Endodermal cell (in vitro differentiated cells): Measurements from ENCODE around the gene EDN2. TPM values are rescaled to one million over a fixed set of nuclear protein-coding genes. Genes with fewer than 3 reads are reported as not detected.

Experiments used
- DNase-seq: peaks from one replicate; pipeline ENCODE4 v3.0.0-alpha.2; 2017
- H3K27ac ChIP-seq: 2 replicates; pipeline ENCODE4 v1.5.1; 2013; ENCODE audit warnings: mild to moderate bottlenecking, low read depth, low read length, moderate library complexity
- H3K27me3 ChIP-seq: 2 replicates; pipeline ENCODE4 v1.6.1; 2013; ENCODE audit warnings: mild to moderate bottlenecking, low read length, moderate library complexity; ENCODE audit not compliant: insufficient read depth, control insufficient read depth, poor library complexity, severe bottlenecking
- H3K36me3 ChIP-seq: 2 replicates; pipeline ENCODE4 v1.7.0; 2013; ENCODE audit warnings: mild to moderate bottlenecking, low read length, moderate library complexity; ENCODE audit not compliant: control insufficient read depth, insufficient read depth
- H3K4me1 ChIP-seq: one replicate; pipeline ENCODE4 v1.7.0; 2013; ENCODE audit warnings: low read length; ENCODE audit not compliant: control insufficient read depth, insufficient read depth
- H3K4me3 ChIP-seq: 2 replicates; pipeline ENCODE4 v1.5.1; 2013; ENCODE audit warnings: mild to moderate bottlenecking, low read length, moderate library complexity
- H3K9ac ChIP-seq: 2 replicates; pipeline ENCODE4 v1.6.1; 2013; ENCODE audit warnings: mild to moderate bottlenecking, low read length, moderate library complexity; ENCODE audit not compliant: poor library complexity, severe bottlenecking; ENCODE audit errors: extremely low read depth
- H3K9me3 ChIP-seq: 2 replicates; pipeline ENCODE4 v1.6.1; 2013; ENCODE audit warnings: mild to moderate bottlenecking, low read length, moderate library complexity; ENCODE audit not compliant: control insufficient read depth
- H3K27ac Mint-ChIP-seq: 2 replicates; pipeline ENCODE4 v1.8.0; 2020; ENCODE audit warnings: mixed read lengths
- H3K27me3 Mint-ChIP-seq: 2 replicates; pipeline ENCODE4 v1.8.0; 2021; ENCODE audit warnings: mild to moderate bottlenecking, mixed read lengths; ENCODE audit not compliant: insufficient read depth
- H3K36me3 Mint-ChIP-seq: 2 replicates; pipeline ENCODE4 v1.8.0; 2020; ENCODE audit warnings: low read depth, mixed read lengths
- H3K4me1 Mint-ChIP-seq: 2 replicates; pipeline ENCODE4 v1.8.0; 2020; ENCODE audit warnings: mixed read lengths
- H3K4me3 Mint-ChIP-seq: 2 replicates; pipeline ENCODE4 v1.8.0; 2020; ENCODE audit warnings: mild to moderate bottlenecking, moderate library complexity, mixed read lengths
- H3K9me3 Mint-ChIP-seq: 2 replicates; pipeline ENCODE4 v1.8.0; 2020; ENCODE audit warnings: mild to moderate bottlenecking, mixed read lengths
- CTCF ChIP-seq: fragments of 200-600 bp; sonication (generic); conservative IDR thresholded peaks from 2 replicates; pipeline ENCODE4 v1.5.0; 2021; ENCODE audit warnings: antibody characterized with exemption, mild to moderate bottlenecking
- WGBS, 2 experiments: methylation state at CpG; one replicate each; pipeline versions ENCODE4 v1.1.5 to v1.1.7; 2013; ENCODE audit warnings: missing lambda C conversion rate in 2 of 2, mixed read lengths in 1 of 2; ENCODE audit not compliant: insufficient coverage in 1 of 2, insufficient read length in 1 of 2; 5-methylcytosine and 5-hydroxymethylcytosine counted together
- total RNA-seq, 2 donors: library from RNA; stranded (reverse); fragmentation: NEBNext Ultra II Directional in 1 of 2; extraction: Animal tissue kit (Norgen Biotek cat#: 25700) in 1 of 2; gene quantifications; 2 replicates in 1 of 2; 3 replicates in 1 of 2; pipeline ENCODE4 v1.2.1, GENCODE V29; 2021

The EDN2 gene
- total RNA-seq, 2 donors from 2014 or later, result not detected

- Mint-ChIP-seq H3K27ac (no peak overlapping the region), H3K27me3 (no peaks in the 10 kb centered on the region), H3K9me3 (no peaks in the 10 kb centered on the region), H3K36me3 (no peaks in the 10 kb centered on the region), H3K4me3 (no peak overlapping the region), H3K4me1 (no peaks in the 10 kb centered on the region)
- Histone ChIP-seq H3K27ac (no peak overlapping the region), H3K27me3 (no peaks in the 10 kb centered on the region), H3K9me3 (no peaks in the 10 kb centered on the region), H3K4me3 (no peak overlapping the region), H3K36me3 (no peaks in the 10 kb centered on the region), H3K4me1 (no peaks in the 10 kb centered on the region), H3K9ac (no peak overlapping the region)
- 88 to 96% methylated on average over 4 to 6 of the region's 6 CpGs for WGBS, 2 experiments
- TF ChIP-seq CTCF, result no peak
- DNase-seq, result no peak
These were observed 10.6 kb downstream of the EDN2 start for GRCh38 chr1:41473738-41474362.

GRCh38 chr1:41471658-41472057 lies 12.8 kb downstream of the EDN2 start:
- no peak for DNase-seq
- H3K9ac ChIP-seq, result no peak overlapping the region
- no peaks in the 10 kb centered on the region for H3K27me3 ChIP-seq
- TF ChIP-seq CTCF, result no peak
- Mint-ChIP-seq H3K36me3 (no peaks in the 10 kb centered on the region), H3K4me1 (no peaks in the 10 kb centered on the region), H3K27ac (no peak overlapping the region), H3K4me3 (no peak overlapping the region), H3K9me3 (no peaks in the 10 kb centered on the region), H3K27me3 (no peaks in the 10 kb centered on the region)
- no peak overlapping the region for H3K27ac ChIP-seq
- H3K4me1 ChIP-seq, result peaks cover 3% of the 10 kb centered on the region
- no peaks in the 10 kb centered on the region for H3K9me3 ChIP-seq
- H3K36me3 ChIP-seq, result no peaks in the 10 kb centered on the region
- no peak overlapping the region for H3K4me3 ChIP-seq
- 91 to 93% methylated on average over 4 to 6 of the region's 6 CpGs for WGBS, 2 experiments

- 80 to 84% methylated on average over 3 to 4 of the region's 5 CpGs for whole genome bisulfite sequencing, 2 experiments
- H3K4me1 Mint-ChIP-seq, result no peaks in the 10 kb centered on the region
- no peaks in the 10 kb centered on the region for H3K27me3 ChIP-seq
- no peak for TF ChIP-seq CTCF
- H3K27ac Mint-ChIP-seq, result no peak overlapping the region
- H3K36me3 ChIP-seq, result no peaks in the 10 kb centered on the region
- H3K9me3 Mint-ChIP-seq, result no peaks in the 10 kb centered on the region
- no peak overlapping the region for H3K27ac ChIP-seq
- no peak overlapping the region for H3K4me3 ChIP-seq
- H3K4me3 Mint-ChIP-seq, result no peak overlapping the region
- H3K36me3 Mint-ChIP-seq, result no peaks in the 10 kb centered on the region
- no peaks in the 10 kb centered on the region for H3K27me3 Mint-ChIP-seq
- no peak overlapping the region for H3K9ac ChIP-seq
- H3K9me3 ChIP-seq, result no peaks in the 10 kb centered on the region
- peaks cover 3% of the 10 kb centered on the region for H3K4me1 ChIP-seq
- DNase-seq, result no peak
These were observed 14.8 kb downstream of the EDN2 start for GRCh38 chr1:41469706-41470105.
